Measurements from ENCODE around the gene ADAMTS18.
"Not testable (repeated sequence)": the region's sequence is repeated elsewhere in the genome, so short reads cannot be mapped to it uniquely, and the experiment has no call there.

- not testable (repeated sequence) for TF ChIP-seq POLR2A, CTCF (IDR thresholded peaks at IDR 0.05)
These were observed 159.5 kb downstream of the ADAMTS18 start for GRCh38 chr16:77275303-77275702.

All from body of pancreas (tissue), 4 donors.